Measurements from ENCODE around the gene CHDH. TPM values are rescaled to one million over a fixed set of nuclear protein-coding genes. Genes with fewer than 3 reads are reported as not detected.

CHDH gene
- total RNA-seq, 4 donors from 2014 or later = 2.8 to 15.9 (median 9.7) TPM

DNA sequence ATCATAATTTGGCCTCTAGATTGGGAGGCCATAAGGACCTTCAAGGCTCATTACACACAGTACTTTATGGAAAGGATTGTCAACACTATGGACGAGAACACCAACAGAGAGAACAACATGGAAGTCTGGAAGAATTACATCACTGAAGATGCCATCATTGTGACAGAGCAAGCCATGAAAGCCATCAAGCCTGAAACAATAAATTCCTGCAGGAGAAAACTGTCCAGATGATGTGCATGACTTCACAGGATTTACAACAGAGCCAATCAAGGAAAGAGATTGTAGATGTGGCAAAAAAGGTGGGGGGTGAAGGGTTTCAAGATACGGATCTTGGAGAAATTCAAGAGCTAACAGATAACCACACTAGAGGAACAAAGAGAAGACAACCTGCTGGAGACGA is 16.0 kb upstream of the CHDH start:
- Histone ChIP-seq H3K36me3 (peaks cover 0 to 80% (median 7%) of the 10 kb centered on the region in 3 donors), H3K4me3 (no peak overlapping the region), H3K4me1 (no peaks in the 10 kb centered on the region), H3K27me3 (no peaks in the 10 kb centered on the region), H3K9me3 (no peaks in the 10 kb centered on the region), H3K27ac (no peak overlapping the region)
- TF ChIP-seq, protein P1, sequence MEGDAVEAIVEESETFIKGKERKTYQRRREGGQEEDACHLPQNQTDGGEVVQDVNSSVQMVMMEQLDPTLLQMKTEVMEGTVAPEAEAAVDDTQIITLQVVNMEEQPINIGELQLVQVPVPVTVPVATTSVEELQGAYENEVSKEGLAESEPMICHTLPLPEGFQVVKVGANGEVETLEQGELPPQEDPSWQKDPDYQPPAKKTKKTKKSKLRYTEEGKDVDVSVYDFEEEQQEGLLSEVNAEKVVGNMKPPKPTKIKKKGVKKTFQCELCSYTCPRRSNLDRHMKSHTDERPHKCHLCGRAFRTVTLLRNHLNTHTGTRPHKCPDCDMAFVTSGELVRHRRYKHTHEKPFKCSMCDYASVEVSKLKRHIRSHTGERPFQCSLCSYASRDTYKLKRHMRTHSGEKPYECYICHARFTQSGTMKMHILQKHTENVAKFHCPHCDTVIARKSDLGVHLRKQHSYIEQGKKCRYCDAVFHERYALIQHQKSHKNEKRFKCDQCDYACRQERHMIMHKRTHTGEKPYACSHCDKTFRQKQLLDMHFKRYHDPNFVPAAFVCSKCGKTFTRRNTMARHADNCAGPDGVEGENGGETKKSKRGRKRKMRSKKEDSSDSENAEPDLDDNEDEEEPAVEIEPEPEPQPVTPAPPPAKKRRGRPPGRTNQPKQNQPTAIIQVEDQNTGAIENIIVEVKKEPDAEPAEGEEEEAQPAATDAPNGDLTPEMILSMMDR (IDR thresholded peaks at IDR 0.05) = no peak
- TF ChIP-seq EP300 (IDR thresholded peaks at IDR 0.05) (no peak), POLR2A (IDR thresholded peaks at IDR 0.05) (no peak)
- WGBS, 2 donors = 88 to 96% methylated on average over 3 of the region's 3 CpGs
- DNase-seq (ENCODE audit: low spot score in 2 of 2) = no peak

DNA sequence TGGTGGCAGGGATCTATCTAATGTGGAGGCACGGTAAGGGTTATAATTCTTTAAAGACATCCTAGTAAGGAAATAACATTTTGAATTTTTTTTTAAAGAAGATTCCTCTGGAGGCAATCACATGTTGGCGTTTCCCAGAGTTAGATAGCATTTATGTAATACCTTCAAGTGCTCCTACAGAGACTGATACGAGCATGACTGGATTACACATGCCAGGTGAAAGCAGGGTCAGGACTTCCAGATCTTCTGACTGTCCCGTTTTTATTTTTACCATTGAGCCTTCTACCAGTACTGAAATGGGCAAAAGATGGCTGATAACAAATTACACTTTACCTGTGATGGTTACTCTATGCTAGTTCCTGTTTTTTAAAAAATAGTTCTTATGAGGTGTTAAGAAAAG is 14.0 kb upstream of the CHDH start:
- H3K4me1 ChIP-seq = no peaks in the 10 kb centered on the region
- H3K4me3 ChIP-seq = no peak overlapping the region
- peaks cover 0 to 59% (median 7%) of the 10 kb centered on the region in 3 donors for H3K36me3 ChIP-seq
- no peak overlapping the region for H3K27ac ChIP-seq
- H3K9me3 ChIP-seq = no peaks in the 10 kb centered on the region
- no peaks in the 10 kb centered on the region for H3K27me3 ChIP-seq
- no peak for DNase-seq (ENCODE audit: low spot score in 2 of 2)
- TF ChIP-seq, protein P1 (IDR thresholded peaks at IDR 0.05) = no peak
- no peak for TF ChIP-seq POLR2A (IDR thresholded peaks at IDR 0.05)
- TF ChIP-seq EP300 (IDR thresholded peaks at IDR 0.05) = no peak
- WGBS, 2 donors = 76 to 88% methylated on average over 4 of the region's 4 CpGs

DNA sequence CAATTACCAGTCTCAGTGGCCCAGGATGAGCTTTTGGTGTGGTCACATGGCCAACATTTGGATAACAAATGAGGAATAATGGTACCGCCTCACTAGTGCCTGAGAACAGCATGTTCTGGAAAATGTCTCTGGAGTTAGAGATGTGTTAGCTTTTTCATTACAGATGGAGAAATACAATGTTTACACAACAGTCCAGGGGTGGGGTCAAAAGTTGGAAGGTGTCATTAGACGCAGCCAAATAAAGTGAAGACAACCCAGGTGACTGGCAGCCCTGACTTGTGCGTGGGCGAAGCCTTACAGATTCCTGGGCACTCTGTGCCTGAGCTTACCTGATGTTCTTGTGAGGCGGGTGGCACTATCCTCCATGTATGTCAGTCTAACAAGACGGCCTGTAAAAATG is 13.0 kb upstream of the CHDH start:
- 86% methylated on average over 6 of the region's 6 CpGs for WGBS, 2 donors
- TF ChIP-seq POLR2A (IDR thresholded peaks at IDR 0.05) = no peak
- TF ChIP-seq, protein P1 (IDR thresholded peaks at IDR 0.05) = no peak
- no peak for TF ChIP-seq EP300 (IDR thresholded peaks at IDR 0.05)
- Histone ChIP-seq H3K27ac (peak overlapping the region in 2 of 4 donors; percentile 21 to 41), H3K4me1 (no peaks in the 10 kb centered on the region), H3K27me3 (no peaks in the 10 kb centered on the region), H3K4me3 (no peak overlapping the region), H3K36me3 (peaks cover 0 to 49% (median 3%) of the 10 kb centered on the region in 3 donors), H3K9me3 (no peaks in the 10 kb centered on the region)
- DNase-seq (ENCODE audit: low spot score in 2 of 2) = no peak

DNA sequence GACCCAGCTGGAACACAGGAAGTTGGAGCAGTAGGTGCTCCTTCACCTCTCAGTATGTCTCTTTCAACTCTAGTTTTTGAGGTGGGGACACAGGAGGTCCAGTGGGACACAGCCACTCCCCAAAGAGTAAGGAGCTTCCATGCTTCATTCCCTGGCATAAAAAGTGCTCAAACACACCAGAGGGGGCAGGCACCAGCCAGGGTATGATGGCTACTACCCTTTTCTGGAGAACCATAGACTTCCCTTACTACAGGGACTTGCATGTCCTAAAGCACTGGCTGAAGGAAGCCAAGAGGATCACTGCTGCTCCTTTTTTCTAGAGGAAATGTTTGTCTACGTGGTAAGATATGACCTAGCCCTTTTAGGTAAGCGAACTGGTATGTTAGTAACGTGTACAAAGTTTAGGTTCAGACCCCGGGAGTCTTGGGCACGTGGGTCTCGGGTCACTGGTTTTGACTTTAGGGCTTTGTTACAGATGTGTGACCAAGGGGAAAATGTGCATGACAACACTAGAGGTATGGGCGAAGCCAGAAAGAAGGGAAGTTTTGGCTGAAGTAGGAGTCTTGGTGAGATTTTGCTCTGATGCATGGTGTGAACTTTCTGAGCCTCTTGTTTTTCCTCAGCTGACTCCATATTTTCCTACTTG is 12.0 kb upstream of the CHDH start:
- no peaks in the 10 kb centered on the region for H3K9me3 ChIP-seq
- peak overlapping the region in 2 of 4 donors; percentile 21 to 41 for H3K27ac ChIP-seq
- TF ChIP-seq EP300 (IDR thresholded peaks at IDR 0.05) (no peak), POLR2A (IDR thresholded peaks at IDR 0.05) (no peak)
- TF ChIP-seq, protein P1 (IDR thresholded peaks at IDR 0.05) = no peak

DNA sequence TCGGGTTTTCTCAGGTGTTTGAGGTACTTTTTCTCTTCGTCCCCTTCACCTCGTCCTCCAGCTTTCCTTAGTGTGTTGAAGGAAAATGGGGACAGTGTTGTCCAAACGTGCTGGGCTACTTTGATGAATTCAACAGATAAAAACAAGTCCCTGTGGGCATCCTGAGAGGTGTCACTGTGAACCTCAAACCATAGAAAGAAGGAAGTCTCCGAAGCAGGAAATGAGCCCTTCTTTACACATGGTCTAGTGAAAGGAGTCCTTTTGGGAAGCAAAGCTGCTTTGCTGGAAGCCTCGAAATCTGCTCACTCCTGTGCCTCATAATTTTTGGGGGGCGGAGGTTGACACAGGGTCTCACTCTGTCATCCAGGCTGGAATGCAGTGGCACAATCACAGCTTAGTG is 10.7 kb upstream of the CHDH start:
- no peak overlapping the region for H3K4me3 ChIP-seq
- peaks cover 0 to 27% (median 0%) of the 10 kb centered on the region in 3 donors for H3K36me3 ChIP-seq
- H3K4me1 ChIP-seq = no peaks in the 10 kb centered on the region
- TF ChIP-seq, protein P1 (IDR thresholded peaks at IDR 0.05) = no peak
- TF ChIP-seq EP300 (IDR thresholded peaks at IDR 0.05) (no peak), POLR2A (IDR thresholded peaks at IDR 0.05) (no peak)
- H3K27me3 ChIP-seq = no peaks in the 10 kb centered on the region
- no peak overlapping the region for H3K27ac ChIP-seq
- no peak for DNase-seq (ENCODE audit: low spot score in 2 of 2)
- WGBS, 2 donors = 82% methylated on average over 7 of the region's 7 CpGs
- no peaks in the 10 kb centered on the region for H3K9me3 ChIP-seq

More for the DNA sequence above, 12.0 kb upstream of the CHDH start:
- H3K36me3 ChIP-seq = peaks cover 0 to 39% (median 0%) of the 10 kb centered on the region in 3 donors
- no peak for DNase-seq (ENCODE audit: low spot score in 2 of 2)
- 66% methylated on average over 7 of the region's 7 CpGs for WGBS, 2 donors
- no peak overlapping the region for H3K4me3 ChIP-seq
- H3K4me1 ChIP-seq = no peaks in the 10 kb centered on the region
- no peaks in the 10 kb centered on the region for H3K27me3 ChIP-seq
